GM12873 (cell line): Measurements from ENCODE around the gene TIRAP.

Experiments
- TF ChIP-seq, protein P1 (sequence below): IDR thresholded peaks from 2 replicates; pipeline ENCODE4 v1.5.1; 2012; ENCODE audit warnings: low read depth, mild to moderate bottlenecking, moderate library complexity, low read length, control low read depth; ENCODE audit not compliant: insufficient read depth; ENCODE audit errors: missing control alignments

Gene TIRAP

DNA sequence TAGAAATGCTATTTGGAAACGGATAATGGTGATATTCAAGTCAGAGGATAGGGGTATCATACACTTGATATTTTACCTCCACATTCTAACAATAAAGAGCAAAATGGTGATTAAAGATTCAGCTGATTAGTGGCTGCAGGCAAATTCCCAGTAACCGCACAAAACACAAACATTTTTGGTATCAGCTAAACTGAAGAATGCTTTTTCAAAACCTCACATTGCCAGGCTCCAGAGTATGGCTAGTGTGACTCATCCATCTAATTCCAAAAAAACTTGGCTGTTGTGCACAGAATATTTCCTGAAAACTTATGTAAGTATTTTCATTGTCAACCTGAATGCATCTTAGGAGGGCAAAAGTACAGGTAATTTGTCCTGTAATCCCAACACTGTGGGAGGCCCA, 25.1 kb upstream of the TIRAP start:
- TF ChIP-seq, protein P1, sequence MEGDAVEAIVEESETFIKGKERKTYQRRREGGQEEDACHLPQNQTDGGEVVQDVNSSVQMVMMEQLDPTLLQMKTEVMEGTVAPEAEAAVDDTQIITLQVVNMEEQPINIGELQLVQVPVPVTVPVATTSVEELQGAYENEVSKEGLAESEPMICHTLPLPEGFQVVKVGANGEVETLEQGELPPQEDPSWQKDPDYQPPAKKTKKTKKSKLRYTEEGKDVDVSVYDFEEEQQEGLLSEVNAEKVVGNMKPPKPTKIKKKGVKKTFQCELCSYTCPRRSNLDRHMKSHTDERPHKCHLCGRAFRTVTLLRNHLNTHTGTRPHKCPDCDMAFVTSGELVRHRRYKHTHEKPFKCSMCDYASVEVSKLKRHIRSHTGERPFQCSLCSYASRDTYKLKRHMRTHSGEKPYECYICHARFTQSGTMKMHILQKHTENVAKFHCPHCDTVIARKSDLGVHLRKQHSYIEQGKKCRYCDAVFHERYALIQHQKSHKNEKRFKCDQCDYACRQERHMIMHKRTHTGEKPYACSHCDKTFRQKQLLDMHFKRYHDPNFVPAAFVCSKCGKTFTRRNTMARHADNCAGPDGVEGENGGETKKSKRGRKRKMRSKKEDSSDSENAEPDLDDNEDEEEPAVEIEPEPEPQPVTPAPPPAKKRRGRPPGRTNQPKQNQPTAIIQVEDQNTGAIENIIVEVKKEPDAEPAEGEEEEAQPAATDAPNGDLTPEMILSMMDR, result no peak

DNA sequence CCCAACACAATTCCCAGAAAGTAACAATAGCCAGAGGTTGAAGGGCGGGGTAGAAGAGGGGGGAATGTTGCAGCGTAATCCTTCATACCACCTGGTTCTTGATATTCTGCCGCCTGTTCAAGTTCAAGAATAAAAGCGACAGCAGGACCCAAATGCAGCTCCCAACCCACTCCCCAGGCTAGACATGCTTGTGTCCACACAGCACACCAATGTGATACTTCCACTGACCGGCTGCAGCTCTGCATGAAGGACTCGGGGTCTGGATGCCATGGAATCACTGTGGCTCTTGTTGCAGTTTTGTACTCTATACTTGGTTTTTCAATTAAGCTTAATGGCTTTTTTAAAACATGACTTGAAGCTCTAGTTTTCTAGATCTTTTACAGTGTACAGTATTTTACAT, 20.7 kb upstream of the TIRAP start:
- TF ChIP-seq, protein P1, result no peak

DNA sequence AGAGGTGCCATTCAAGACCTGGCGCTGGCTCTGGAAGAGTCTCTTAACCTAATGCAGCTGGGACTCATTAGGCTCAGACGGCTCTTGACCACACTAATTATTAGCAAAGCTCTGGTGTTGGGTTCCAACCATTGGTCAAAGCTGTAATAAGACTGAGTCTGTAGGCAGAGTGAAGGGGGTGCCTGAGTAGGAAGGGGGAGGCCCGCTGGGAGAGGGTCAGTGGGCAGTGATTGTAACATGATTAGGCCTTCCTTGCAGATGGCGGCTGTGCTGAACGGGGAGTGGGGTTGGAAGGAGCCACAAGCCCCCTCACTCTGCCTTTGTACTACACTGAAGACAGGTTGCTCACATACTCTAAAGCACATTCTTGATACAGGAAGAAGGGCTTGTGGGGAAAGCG, 19.4 kb upstream of the TIRAP start:
- TF ChIP-seq, protein P1, result no peak

DNA sequence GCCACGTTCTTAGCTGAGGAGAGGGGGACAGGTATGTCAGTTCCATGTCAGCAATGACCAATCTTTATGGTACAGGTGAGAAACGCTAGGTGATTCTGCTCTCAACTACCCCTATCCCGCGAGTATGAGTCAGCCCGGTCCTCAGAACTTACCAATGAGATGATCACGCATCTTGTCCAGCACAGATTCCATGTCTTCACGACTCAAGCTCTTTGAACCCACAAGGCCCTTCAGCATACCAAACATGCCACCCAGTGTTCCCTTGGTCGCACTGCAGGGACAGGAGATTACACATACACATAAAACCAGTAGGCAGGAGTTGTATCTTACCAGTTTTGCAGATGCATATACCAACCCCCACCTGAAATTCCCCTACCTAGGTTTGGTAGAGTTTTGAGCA, 17.1 kb upstream of the TIRAP start:
- TF ChIP-seq, protein P1, result no peak

DNA sequence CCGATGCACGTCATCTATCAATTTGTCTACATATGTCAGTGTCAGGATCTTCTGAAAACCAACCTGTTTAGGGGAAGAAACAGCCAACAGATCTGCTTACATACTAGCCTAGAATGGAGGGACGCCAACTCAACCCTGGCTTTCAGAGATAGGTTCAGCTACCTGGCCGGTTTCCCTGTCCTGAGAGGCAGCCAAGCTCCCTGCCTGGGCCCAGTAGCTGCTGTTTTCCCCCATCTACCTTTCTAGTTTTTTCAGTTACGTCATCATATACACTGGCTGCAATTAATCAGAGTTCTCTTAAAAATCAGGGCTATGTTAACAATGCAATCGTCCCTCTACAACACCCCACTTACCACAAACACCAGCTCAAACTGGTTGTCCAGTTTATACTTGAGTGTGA, 15.2 kb upstream of the TIRAP start:
- TF ChIP-seq, protein P1, result no peak

DNA sequence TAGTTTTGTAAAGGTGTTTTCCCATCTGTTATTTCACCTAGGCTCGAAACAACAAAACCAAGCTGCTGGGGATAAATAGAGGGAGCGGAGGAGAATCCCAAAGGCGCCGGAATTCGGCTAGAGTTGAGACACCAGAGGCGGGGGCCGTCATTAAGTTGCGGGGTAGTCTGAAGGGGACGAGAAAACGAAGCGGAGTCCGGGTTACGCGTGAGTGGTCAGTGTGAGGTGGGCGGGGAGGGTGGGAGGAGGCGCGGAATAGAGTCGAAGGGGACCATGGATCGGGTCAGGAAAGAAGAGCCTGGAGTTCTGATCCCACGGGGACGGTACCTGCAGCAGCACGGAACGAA, 14.6 kb upstream of the TIRAP start:
- TF ChIP-seq, protein P1, result no peak

DNA sequence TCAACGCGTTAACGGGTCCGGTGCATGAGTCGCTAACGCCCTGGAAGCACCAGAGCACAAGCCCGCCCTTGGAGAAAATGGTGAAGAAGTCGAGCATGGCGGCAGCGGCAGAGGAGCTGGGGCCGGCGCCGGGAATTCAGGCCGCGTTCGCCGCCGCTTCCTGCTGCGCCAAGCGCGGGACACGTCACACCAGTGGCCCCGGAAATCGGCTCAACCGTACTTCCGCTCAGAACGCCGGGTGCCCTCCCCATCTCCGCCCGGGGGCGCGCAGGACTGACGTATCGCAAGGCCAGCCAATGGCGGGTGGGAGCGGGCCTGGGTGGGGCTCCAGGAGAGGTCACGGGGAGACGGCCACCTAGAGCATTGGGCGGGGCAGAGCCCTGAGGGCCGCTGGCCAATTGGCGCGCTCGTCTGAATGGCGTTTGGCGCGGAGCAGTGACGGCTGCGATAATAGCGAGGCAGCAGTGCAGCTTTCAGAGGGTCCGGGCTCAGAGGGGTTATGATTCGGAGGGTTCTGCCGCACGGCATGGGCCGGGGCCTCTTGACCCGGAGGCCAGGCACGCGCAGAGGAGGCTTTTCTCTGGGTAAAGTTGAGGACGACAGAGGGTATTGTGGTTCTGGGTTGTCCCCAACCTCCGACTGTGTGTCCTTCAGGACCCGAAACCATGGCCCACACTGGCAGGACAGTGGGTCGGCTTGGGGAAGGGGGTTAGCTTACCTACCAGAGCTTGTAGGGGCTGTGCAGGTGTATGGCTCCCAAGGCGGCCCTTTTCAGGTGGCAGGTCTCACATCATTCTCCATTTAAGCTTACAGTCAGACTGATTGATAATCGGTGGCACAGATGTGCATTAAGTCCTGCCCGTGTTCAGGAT, 13.9 kb upstream of the TIRAP start, which contains the start of the genes FOXRED1 and SRPRA:
FOXRED1 (plus strand) TSS at position 447 of the 872 bp plus-strand sequence; CDS start at position 500, 53 bp downstream.
SRPRA (minus strand) TSS at position 188 of the 872 bp plus-strand sequence; CDS start at position 97, 91 bp downstream.
- TF ChIP-seq, protein P1, result no peak
